ENCODE results near the gene PHKB.
"Not testable (repeated sequence)": the region's sequence is repeated elsewhere in the genome, so short reads cannot be mapped to it uniquely, and the experiment has no call there.

Gene PHKB

DNA sequence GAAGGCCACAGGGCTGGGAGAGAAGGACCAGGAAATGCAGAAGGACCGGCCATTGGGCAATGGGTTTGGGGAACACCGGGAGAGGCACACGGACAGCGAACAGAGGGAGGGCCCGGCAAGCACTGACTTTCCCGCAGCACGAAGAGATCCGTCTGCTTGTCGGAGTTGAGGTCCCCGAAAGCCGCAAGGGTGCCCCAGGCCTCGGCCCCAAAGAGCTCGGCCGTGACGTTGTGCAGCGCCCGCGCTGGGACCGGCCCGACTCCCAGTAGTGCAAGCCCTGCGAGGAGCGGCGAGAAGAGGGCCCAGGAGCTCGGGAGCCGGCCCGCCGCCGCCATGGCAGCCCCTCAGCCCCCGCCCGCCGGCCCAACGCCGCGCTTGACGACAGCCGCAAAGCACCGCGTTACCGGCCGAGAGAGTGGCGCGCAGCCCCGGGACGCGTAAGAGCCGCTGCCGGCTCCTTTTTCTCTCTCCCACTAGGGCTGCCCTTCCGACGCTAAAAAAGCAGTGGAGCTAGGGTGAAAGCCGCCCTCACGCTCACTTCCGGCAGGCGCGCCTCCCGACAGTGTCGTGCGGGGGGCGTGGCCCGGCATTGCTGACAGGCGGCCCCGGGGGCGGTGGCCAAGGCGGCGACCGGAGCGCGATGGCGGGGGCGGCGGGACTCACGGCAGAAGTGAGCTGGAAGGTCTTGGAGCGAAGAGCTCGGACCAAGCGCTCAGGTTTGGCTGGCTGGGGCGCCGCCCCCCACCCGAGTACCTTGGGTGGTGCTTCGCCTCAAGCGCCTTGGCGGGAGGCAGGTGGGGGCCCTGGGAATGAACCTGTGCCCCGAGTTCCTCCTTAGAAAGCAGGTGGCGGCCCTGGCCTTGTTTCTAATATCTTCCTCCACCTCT, at the start of gene PHKB, which contains the start of gene ITFG1:
Gene PHKB, plus strand, starts transcription at position 621 of the 887 bp plus-strand sequence. Its CDS starts 20 bp downstream, at position 641.
Gene ITFG1, minus strand, starts transcription at position 353 of the 887 bp plus-strand sequence. Its CDS starts 18 bp downstream, at position 335.
- peak; percentile 91 for DNase-seq (ENCODE audit: low read depth)

DNA sequence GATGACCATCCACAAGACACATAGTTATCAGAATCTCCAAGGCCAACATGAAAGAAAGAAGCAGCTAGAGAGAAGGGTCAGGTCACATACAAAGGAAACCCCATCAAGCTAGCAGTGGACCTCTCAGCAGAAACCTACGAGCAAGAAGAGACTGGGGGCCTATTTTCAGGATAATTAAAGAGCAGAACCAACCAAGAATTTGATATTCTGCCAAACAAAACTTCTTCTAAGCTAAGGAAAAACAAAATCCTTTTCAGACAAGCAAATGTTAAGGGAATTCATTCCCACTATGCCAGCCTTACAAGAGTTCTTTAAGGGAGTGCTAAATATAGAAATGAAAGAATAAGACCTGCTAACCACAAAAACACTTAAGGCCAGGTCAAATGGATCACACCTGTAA, 48.1 kb upstream of the PHKB start:
- no peak for DNase-seq (ENCODE audit: low read depth)

DNA sequence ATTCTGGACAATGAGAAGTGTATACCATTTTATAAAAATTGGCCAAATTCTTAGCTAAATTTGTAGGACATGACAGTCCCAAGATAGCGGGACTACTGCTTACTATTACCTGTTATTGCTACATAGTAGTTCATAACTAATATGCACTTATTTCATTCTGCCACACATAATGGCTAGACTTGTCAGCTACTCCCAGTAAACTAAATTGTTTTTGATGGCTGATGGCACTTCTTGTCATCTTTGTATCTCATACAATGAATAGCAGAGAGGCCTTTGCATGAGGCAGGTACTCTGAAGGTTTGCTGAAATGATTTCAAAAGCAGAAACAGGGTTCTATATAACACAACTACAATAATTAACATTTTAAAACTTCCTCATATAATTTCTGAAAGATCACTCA, 44.3 kb upstream of the PHKB start:
- DNase-seq (ENCODE audit: low read depth): no peak

DNA sequence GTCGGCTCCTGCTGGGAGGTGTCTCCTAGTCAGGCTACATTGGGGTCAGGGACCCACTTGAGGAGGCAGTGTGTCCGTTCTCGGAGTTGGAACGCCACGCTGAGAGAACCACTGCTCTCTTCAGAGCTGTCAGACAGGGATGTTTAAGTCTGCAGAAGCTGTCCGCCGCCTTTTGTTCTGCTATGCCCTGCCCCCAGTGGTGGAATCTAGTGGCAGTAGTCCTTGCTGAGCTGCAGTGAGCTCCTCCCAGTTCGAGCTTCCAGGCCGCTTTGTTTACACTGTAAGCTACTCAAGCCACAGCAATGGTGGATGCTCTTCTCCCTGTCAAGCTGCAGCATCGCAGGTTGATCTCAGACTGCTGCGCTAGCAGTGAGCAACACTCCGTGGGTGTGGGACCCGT, 36.3 kb upstream of the PHKB start:
- DNase-seq (ENCODE audit: low read depth): no peak

DNA sequence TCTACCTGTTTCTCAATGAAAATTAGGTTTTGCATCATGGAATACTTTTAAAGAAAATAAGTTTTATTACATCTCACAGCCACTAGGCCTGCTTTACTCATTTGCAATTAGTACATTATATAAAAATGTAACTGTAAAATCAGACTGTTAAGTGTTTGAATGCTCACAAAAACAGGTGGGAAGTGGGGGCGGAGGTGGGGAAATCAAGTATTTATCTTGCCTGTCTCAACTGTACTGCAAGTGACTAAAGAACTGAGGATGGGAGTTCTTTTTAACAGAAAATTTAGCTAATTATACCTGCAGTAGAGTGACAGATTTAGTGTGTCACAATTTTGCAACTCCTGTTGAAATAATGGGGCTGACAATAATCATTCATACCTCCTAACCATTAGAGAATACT, 34.3 kb upstream of the PHKB start:
- no peak for DNase-seq (ENCODE audit: low read depth)

DNA sequence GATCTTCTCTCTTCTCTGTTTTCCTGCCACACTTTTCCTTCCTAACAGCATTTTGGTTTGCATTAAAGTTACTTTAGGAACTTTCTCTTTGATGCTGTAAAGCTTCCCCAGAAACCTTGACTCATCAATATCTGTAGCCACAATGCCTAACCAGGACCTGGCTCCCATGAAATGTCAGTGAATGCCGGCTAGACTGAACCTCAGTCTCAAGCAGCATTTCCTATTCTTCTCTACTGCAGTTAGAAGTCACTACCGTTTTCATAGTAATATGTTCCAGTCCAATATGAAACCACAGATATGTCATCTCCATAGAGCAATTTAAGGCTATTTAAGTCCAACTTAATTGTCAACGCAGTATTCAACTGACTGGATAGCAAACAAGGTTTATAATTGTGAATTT, 29.2 kb upstream of the PHKB start:
- no peak for DNase-seq (ENCODE audit: low read depth)

DNA sequence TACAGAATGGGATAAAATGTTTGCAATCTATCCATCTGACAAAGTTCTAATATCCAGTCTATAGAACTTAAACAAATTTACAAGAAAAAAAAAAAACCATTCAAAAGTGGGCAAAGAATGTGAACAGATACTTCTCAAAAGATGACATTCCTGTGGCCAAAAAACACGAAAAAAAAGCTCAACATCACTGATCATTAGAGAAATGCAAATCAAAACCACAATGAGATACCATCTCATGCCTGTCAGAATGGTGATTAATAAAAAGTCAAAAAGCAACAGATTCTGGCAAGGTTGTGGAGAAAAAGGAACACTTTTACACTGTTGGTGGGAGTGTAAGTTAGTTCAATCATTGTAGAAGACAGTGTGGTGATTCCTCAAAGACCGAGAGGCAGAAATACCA, 26.9 kb upstream of the PHKB start:
- not testable (repeated sequence) for DNase-seq (ENCODE audit: low read depth)

DNA sequence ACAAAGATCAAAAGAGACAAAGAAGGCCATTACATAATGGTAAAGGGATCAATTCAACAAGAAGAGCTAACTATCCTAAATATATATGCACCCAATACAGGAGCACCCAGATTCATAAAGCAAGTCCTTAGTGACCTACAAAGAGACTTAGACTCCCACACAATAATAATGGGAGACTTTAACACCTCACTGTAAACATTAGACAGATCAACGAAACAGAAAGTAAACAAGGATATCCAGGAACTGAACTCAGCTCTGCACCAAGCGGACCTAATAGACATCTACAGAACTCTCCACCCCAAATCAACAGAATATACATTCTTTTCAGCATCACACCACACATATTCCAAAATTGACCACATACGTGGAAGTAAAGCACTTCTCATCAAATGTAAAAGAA, 21.1 kb upstream of the PHKB start:
- not testable (repeated sequence) for DNase-seq (ENCODE audit: low read depth)

DNA sequence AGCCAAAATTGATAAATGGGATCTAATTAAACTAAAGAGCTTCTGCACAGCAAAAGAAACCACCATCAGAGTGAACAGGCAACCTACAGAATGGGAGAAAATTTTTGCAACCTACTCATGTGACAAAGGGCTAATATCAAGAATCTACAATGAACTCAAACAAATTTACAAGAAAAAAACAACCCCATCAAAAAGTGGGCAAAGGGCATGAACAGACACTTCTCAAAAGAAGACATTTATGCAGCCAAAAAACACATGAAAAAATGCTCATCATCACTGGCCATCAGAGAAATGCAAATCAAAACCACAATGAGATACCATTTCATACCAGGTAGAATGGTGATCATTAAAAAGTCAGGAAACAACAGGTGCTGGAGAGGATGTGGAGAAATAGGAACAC, 18.2 kb upstream of the PHKB start:
- DNase-seq (ENCODE audit: low read depth): not testable (repeated sequence)

DNA sequence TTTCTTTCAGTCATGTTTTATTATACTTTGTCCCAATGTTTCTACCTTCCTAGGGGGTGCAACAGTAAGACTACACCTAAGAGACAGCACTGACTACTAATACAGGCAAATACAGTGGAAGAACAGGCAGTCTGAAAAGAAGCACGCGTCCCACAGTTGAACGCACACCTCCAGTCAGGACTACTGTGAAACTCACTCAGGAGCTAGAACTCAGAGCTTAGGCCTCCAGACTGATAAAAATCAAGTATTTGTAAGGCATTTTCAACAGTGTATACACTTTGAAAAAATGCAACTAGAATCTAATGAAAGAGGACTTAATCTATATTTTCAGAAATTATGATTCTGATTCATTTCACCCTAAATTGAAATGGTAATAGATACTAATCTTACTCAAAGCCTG, 14.7 kb upstream of the PHKB start:
- DNase-seq (ENCODE audit: low read depth): no peak

DNA sequence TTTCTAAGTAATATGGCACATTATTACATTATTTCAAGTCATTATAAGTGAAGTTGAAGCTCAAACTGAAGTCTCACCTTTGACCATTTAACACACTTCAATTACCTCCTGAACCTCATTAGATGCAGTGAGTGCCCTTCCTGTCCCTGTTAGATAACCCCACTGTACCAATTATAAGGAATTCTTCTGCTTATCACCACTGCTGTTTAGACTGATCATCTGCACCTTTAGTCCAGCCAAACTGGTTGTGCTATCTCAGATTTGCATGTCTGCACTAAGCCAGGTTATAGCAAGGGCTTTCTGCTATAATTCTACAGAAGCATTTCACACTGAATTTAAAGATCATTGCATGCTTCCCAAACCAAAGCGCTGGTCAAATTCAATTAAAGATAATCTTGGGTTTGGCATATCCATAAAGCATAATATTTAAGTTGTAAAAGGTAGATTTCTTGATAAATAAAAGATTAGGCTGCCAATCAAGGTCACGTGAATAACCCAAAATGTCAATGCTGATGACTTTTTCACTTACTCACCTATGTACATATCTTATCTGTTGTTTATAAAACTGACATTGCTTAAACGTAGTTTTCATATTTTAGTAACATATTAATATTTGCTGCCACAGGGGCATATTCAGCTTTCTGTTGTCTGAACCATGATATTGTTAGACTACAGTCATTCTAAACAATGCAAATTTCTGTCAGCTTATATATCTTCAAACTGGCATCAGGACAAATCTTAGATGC, 12.1 kb upstream of the PHKB start:
- DNase-seq (ENCODE audit: low read depth): no peak

DNA sequence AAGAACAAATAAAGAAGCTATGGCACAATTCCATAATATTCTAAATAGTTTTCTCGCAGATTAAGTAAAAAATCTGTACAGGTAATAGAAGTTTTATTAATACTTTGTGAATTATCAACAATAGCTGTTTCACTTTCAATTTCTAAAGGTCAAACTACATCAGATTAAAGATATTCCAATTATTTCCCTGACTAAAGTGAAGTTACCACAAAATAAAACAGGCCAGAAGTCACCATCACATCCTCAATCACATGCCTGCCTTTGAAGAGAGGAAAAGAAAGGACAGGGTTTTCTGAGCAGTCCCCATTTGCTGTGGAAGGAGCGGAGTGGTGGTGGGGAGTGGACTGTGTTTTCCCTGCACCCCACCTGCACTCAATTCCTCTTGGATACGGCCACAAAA, 11.3 kb upstream of the PHKB start:
- no peak for DNase-seq (ENCODE audit: low read depth)

DNA sequence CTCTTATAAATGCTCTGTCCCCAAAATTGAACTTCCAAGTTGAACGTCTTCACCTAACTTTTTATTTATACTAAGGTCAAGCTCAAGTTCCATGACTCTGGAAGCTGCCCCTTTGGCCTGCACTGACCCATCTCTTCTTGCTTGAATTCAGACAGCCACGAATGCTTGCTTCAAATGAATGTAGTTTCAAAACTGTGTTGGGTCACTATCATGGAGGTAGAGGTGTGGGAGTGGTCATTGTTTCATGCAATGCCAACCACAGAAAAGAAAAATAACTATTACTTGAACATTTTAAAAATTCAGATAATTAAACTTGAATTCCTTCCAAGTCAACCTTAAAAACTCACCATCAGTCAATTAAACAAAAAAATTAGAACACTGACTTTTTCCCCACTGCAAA, 2.8 kb upstream of the PHKB start:
- DNase-seq (ENCODE audit: low read depth): no peak

DNA sequence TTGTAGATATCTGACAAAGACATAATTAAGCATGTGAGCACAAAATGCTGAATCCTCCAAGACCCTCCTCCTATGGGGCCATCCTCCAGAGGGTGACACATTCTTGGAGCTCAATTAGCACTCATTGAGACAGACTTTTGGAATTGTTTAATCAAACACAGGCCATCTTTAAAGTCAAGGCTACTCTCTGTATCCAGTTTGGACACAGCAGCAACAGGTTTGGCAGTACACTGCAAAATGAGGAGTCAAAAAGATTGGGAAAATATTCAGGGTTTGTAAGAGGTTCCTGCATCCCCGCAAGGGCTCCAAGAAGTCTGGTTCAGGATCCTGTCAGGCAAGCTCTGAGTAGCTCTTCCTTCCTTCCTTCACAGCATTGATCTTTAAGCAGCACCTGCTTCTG, 1.5 kb upstream of the PHKB start:
- no peak for DNase-seq (ENCODE audit: low read depth)

DNA sequence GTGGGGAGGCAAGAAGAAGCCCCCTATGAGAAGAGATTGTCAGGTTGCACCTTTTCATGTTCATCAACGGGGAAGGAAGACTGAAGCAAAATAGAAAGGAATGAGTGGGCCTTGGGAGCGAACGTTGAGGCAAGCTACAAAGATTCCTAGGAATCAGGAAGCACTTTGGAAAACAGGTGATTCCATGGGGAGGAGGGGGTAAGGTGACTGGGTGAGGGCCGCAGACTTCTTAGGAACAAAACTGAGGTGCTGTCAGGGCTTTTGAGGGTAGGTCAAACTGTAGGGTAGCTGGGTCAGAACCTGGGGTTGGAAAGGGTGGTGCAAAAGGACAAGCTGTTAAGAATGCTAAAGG, 796 bp upstream of the PHKB start:
- no peak for DNase-seq (ENCODE audit: low read depth)

DNA sequence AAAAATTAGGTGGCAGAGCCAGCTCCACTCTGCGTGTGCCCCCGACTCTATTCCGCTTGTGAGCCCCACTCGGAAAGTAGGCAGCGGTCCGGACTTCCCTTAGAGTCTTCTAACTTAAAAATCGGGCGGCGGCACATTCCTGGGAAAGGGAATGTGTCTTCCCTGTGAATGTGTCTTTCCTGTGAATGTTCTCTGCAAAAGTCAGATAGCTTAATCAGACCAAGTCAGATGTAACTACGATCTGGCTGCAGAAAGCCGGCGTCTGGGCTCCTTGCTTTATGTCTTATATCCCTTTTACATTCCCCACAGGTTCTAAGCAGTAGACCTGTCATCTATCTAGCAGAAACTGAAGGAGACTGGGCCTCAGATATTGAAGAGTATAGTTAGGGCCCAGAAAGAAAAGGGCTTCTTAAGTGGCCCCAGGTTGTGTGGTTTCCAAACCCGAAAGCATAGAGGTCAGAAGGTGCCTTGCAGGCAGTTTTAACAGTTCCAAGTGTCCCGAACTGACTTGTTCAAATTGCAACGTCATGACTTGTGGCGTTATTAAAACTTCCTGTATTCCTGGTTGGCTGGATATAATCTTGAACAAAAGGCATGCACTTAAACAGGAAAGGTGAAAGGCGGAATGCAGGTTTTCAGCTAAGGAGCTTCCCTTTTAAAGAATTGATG, 601 bp downstream of the PHKB start:
- DNase-seq (ENCODE audit: low read depth): no peak

DNA sequence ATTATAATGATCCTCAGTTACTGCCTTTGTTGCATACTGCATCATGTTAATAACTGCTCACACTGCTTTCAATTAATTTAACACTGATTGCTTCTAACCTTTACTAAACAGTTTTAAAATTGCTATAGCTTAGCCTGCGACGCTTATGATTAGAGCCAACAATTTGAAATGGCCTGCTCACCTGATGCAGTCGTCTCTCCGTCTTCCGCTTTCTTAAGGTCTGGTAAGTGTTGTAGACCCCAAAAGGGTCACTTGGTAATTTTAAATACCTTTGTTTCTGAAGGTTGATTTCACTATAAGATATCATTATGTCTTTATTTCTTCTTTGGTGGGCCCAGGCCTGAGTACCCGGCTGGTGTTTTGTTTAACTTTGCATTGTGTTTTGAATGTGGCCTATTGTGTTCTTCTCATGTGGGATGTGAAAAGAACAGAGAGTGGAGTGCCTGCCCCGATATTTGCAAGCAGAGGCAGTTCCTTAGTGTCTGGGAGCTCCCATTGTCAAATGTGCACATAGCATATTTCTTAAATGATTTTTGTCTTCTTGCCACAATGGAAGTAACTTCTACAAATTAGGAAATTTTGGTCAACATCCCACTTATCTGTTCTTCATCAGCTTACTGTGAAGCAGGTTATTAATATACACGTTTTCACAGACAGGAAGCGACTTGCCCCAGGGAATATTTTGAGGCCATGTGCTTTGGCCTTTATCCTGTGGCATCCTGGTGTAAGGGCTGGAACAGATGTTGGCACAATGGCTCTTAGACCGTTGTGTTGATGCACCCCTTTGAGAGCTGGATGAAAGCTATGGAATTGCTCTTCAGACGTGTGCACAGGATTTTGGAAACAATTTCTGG, 2.9 kb downstream of the PHKB start:
- DNase-seq (ENCODE audit: low read depth): no peak

DNA sequence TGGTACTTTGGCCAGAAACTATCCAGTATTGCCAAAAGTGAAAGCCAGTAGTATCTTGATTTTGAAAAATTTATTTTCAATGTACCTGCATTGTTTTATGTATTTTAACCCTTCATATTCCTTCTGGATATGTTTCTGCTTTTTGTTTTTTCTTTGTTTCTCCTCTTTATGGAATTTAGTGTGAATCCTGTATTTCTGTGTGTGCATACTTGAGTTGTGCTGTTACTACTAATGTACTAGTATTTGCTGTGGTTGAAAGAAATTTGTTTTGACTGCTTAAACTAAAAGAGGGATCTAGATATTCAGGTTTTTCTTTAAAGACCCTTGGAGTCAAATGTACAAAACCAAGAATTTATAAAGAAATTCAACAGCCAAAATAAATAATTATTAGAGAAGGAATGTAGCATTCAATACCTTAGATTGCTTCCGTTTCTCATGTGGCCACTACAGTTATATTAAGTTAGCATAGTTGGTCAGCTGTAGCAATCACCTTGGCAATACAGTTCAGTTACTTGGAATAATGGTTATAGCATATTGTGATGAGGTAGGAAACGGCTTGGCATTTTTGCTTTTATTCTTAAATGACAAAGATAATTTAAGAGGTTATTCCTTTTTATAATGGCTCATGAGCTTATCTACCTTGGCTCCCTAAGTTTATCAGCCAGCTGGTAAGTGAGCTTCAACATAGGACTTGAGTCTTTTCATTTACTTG, 4.9 kb downstream of the PHKB start:
- DNase-seq (ENCODE audit: low read depth): no peak

DNA sequence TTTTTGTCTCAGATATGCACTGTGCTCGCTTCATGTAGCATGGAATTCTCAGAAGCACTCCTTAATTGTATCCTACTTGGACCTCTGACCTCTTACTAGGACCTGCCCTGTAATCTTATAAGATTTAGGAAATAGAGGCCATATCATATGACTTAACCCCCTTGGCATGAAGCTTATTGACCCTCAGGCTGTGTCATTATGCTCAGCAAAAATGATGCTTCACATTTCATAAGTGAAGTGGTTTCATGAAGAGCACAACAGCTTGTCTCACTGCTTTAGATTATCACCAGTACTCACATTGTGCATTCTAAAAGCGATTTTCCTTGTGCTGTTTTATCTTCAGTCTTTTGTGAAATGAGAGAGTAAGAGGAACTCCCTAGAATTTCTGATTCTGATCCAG, 6.4 kb downstream of the PHKB start:
- no peak for DNase-seq (ENCODE audit: low read depth)

DNA sequence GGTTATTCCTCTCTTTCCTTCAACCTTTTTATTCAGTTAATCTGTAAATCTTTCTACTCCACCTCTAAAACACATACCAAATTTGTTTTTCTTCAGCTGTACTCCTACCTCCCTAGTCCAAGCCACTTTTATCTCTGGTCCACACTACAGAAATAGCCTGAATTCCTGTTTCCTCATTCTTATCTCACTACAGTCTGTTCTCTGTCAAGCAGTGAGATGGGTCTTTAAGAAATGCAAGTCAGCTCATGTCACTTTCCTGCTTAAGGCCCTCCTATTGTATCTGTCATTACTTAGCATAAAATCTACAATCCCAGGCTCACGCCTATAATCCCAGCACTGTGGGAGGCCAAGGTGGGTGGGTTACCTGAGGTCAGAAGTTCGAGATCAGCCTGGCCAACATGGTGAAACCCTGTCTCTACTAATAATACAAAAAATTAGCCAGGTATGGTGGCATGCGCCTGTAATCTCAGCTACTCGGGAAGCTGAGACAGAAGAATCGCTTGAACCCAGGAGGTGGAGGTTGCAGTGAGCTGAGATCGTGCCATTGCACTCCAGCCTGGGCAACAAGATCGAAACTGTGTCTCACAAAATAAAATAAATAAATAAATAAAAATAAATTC, 7.0 kb downstream of the PHKB start:
- DNase-seq (ENCODE audit: low read depth): not testable (repeated sequence)

DNA sequence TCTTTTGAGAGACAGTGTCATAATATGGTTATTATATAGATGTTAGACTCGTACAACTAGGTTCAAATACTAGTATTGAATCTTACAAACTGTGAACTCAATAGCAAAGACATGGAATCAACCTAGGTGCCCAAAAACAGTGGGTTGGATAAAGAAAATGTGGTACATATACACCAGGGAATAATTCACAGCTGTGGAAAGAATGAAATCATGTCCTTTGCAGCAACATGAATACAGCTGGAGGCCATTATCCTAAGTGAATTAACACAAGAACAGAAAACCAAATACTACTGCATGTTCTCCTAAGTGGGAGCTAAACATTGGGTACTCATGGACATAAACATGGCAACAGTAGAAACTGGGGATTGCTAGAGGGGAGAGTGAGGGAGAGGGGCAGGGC, 8.1 kb downstream of the PHKB start:
- no peak for DNase-seq (ENCODE audit: low read depth)
